HFF-Myc (cell line): Measurements from ENCODE around the gene PAFAH2.

ENCODE experiments used
- DNase-seq: peaks from one replicate; pipeline ENCODE4 v3.0.0-alpha.2; 2011; ENCODE audit warnings: low read depth; ENCODE audit errors: extremely low read depth
- H3K4me3 ChIP-seq: replicated peaks from 2 replicates; pipeline ENCODE4 v1.5.1; 2011; ENCODE audit warnings: low read depth, mild to moderate bottlenecking, control low read depth, low read length
- CTCF ChIP-seq: IDR thresholded peaks from 2 replicates; pipeline ENCODE4 v1.5.1; 2012; ENCODE audit warnings: mild to moderate bottlenecking, low read depth, low read length, control low read depth; ENCODE audit errors: missing control alignments

PAFAH2 gene

GRCh38 chr1:26031196-26031595, 33.3 kb upstream of the PAFAH2 start:
- TF ChIP-seq CTCF, result no peak
- DNase-seq, result no peak
- H3K4me3 ChIP-seq, result no peak overlapping the region

DNA sequence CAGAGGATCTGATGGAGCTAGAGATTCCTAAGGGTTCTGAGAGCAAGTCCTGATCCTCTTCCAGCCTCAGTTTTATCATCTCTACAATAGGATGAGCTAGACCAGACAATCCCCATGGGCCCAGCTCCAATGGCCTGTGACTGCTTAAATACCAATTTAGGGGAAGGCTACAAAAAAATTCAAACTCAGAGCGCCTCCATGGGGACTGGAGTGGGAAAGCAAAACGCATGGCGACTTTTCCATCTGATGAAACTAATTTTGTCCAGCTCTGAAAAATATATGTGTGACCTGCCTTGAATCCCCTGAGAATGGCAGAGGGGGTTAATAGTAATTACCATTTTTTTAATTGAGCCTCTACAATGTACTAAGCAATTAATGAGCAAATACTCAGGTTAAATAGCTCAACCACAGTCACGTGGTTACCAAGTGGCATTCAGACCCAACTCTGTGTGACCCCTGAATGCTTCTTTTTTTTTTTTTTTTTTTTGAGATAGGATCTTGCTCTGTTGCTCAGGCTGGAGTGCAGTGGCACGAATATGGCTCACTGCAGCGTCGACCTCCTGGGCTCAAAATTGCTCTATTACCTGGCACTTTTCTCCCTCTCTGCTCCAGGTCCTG, 32.1 kb upstream of the PAFAH2 start:
- no peak overlapping the region for H3K4me3 ChIP-seq
- TF ChIP-seq CTCF, result no peak
- no peak for DNase-seq

- TF ChIP-seq CTCF, result no peak
- H3K4me3 ChIP-seq, result no peak overlapping the region
- no peak for DNase-seq
Observed at GRCh38 chr1:26029054-26029863, 31.4 kb upstream of the PAFAH2 start.

DNA sequence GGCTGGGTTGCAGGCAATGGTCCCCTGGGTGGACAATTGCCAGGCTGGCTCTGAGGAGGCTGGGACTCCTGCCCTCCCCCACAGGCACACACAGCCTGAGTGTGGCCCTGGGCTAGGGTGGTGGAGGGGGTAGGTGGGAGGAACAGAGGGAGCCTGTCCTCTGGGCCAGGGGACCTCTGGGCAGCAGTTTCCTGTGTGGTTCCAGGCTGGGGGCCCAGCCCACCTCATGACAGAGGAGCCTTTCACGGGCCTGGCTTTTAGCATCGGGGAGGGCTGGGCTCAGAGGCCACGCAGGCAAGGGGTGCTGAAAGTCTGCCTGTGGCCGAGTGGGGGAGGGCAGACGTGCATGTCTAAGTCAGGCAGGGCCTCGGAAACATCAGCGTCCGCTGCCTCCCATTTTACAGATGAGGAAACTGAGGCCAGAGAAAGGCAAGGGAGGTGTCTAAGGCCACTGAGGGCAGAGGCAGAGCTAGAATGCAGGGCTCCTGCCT, 30.7 kb upstream of the PAFAH2 start:
- no peak overlapping the region for H3K4me3 ChIP-seq
- no peak for DNase-seq
- no peak for TF ChIP-seq CTCF

DNA sequence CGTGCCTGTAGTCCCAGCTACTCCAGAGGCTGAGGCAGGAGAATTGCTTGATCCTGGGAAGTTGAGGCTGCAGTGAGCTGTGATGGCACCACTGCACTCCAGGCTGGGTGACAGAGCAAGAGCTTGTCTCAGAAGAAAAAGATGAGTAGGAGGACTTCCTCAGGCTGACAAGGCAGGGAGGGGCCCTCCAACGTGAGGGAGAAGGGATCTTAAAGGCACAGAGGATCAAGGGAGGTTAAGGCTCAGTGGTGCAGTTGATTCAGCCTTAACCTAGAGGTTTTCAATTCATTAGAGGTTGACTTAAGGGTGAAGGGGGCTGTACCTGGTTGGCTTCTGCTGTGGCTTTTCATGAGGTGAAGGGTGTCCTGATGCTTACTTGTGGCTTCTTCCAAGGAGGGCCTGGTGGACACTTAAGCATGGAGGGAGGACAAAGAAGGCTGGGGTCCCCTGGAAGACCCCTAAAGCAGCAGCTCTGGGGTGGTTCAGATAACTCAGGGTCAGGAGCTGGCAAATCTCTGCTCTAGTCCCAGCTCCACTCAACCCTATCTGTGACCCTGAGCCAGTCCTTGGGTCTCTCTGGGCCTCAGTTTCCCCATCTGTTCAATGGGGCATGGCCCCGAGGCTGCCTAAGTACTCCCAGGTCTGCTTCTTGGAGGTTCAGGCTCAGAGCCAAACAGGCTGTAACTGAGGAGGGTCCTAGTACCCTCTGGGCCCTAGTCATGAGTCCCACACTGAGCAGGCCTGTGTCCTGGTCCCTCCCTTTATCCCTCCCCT, 30.0 kb upstream of the PAFAH2 start:
- DNase-seq, result no peak
- no peak for TF ChIP-seq CTCF
- H3K4me3 ChIP-seq, result no peak overlapping the region

DNA sequence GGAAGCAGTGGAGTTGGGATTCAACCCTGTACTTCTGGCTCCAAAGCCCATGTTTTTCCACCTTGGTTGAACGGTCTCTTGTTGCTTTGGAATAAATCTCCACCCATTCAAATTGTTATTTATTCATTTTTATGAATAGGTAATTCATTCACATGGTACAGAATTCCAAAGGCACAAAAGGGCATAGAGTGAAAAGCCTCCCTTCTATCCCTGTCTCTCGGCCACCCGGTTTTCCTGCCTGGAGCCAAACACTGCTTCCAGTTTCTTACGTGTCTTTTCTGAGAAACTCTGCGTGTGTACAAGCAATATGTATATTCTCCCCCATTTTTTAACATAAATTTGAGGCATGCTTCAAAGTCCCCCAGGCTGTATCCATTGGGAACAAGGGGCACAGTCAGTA, 27.7 kb upstream of the PAFAH2 start:
- DNase-seq, result no peak
- no peak for TF ChIP-seq CTCF
- no peak overlapping the region for H3K4me3 ChIP-seq
